ENCODE results near the gene RNF141.

DNA sequence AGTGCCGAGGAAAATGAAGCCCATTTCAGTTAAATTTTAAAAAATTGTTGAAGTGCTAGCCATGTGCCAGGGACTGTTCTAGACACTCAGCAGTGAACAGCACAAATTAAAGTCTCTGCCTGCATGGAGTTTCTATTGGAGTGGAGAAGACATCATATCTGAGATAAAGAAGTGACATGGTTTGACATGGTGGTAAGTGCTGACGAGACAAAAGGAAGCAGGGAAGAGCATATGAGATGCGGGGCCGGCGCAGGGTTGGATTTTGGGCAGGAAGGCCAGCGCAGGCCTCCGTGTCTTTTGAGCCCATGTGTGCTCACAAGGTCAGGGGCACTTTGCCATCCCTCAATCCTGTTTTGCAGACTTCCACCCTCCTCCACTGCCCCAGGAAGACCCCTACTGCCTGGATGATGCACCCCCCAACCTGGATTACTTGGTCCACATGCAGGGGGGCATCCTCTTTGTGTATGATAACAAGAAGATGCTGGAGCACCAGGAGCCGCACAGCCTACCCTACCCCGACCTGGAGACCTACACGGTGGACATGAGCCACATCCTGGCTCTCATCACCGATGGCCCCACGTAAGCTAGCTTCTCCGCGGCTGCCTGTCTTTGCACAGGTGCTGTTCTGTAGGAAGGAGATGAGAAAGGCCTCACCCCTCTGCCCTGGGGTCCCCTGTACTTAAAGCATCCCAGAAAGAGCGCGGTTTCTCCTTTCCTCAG is 56.4 kb downstream of the RNF141 start:
- TF ChIP-seq, protein P1, sequence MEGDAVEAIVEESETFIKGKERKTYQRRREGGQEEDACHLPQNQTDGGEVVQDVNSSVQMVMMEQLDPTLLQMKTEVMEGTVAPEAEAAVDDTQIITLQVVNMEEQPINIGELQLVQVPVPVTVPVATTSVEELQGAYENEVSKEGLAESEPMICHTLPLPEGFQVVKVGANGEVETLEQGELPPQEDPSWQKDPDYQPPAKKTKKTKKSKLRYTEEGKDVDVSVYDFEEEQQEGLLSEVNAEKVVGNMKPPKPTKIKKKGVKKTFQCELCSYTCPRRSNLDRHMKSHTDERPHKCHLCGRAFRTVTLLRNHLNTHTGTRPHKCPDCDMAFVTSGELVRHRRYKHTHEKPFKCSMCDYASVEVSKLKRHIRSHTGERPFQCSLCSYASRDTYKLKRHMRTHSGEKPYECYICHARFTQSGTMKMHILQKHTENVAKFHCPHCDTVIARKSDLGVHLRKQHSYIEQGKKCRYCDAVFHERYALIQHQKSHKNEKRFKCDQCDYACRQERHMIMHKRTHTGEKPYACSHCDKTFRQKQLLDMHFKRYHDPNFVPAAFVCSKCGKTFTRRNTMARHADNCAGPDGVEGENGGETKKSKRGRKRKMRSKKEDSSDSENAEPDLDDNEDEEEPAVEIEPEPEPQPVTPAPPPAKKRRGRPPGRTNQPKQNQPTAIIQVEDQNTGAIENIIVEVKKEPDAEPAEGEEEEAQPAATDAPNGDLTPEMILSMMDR (tag by site-specific recombination; IDR thresholded peaks at IDR 0.05) = no peak
- TF ChIP-seq ZFP3 (tag by site-specific recombination; IDR thresholded peaks at IDR 0.05; ENCODE audit: low read depth) = no peak
- no peak for TF ChIP-seq ZNF423 (tag by site-specific recombination; IDR thresholded peaks at IDR 0.05)
- TF ChIP-seq, protein P2, sequence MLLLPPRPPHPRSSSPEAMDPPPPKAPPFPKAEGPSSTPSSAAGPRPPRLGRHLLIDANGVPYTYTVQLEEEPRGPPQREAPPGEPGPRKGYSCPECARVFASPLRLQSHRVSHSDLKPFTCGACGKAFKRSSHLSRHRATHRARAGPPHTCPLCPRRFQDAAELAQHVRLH (tag by site-specific recombination; IDR thresholded peaks at IDR 0.05) = no peak
- no peak for TF ChIP-seq ZNF266 (tag by site-specific recombination; IDR thresholded peaks at IDR 0.05; ENCODE audit: low read depth)
- no peak for TF ChIP-seq PRDM1 (tag by site-specific recombination; IDR thresholded peaks at IDR 0.05)
- no peak for TF ChIP-seq YY1 (tag by site-specific recombination; IDR thresholded peaks at IDR 0.05)
- no peak for TF ChIP-seq ZNF169 (tag by site-specific recombination; IDR thresholded peaks at IDR 0.05)
